Measurements from ENCODE around the gene NGB.

DNA sequence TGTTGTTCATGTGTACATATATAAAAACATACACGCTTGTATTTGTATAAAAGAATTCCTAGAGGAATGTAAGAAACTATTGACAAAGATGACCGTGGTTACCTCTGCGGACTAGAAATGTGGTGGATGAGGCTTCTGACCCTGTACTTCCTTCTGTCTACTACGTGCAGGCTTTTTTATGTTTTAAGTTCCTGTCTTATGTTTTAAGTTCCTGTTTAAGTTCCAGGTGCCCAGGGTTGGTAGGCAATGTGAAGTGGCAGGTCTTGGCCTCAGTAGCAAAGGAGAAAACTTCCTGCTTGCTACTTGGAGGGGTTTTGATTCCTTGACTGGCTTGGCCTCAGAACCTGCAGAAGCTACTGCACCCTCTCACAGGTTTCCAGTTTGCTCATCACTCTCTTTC lies 38.1 kb upstream of the NGB start:
- TF ChIP-seq, protein P1, sequence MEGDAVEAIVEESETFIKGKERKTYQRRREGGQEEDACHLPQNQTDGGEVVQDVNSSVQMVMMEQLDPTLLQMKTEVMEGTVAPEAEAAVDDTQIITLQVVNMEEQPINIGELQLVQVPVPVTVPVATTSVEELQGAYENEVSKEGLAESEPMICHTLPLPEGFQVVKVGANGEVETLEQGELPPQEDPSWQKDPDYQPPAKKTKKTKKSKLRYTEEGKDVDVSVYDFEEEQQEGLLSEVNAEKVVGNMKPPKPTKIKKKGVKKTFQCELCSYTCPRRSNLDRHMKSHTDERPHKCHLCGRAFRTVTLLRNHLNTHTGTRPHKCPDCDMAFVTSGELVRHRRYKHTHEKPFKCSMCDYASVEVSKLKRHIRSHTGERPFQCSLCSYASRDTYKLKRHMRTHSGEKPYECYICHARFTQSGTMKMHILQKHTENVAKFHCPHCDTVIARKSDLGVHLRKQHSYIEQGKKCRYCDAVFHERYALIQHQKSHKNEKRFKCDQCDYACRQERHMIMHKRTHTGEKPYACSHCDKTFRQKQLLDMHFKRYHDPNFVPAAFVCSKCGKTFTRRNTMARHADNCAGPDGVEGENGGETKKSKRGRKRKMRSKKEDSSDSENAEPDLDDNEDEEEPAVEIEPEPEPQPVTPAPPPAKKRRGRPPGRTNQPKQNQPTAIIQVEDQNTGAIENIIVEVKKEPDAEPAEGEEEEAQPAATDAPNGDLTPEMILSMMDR (IDR thresholded peaks at IDR 0.05), result no peak
- TF ChIP-seq POLR2A (IDR thresholded peaks at IDR 0.05), result no peak
- TF ChIP-seq EP300 (IDR thresholded peaks at IDR 0.05), result no peak

Data from ovary (tissue), 3 donors.